GM18502 (cell line): ENCODE results near the gene SIDT1.

Experiments used
- ATAC-seq: cut with Tn5 transposase; IDR thresholded peaks from one replicate; pipeline ENCODE4 v1.9.1; 2021; ENCODE audit warnings: mild to moderate bottlenecking; ENCODE audit not compliant: unreplicated experiment, poor library complexity

SIDT1 gene

DNA sequence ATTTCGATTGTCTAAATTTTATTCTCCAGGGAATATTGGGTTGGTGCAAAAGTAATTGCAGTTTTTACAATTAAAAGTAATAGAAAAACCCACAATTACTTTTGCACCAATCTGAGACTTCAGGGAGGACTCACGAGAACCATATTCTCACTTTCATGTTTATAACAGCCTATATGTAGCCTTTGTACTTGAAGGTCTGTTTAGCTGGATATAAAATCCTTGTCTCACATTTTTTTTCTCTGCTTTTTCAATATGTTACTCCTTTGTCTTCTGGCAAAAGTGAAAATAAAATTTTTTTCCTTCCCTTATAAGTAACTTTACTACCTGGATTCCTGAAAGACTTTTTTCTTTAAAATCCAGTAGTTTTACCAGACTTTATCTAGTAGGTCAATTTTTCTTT, 9.2 kb downstream of the SIDT1 start:
- no peak for ATAC-seq

- ATAC-seq: no peak
Measured at GRCh38 chr3:113545594-113545993, 13.2 kb downstream of the SIDT1 start.

- ATAC-seq: peak; percentile 88
Measured at GRCh38 chr3:113546414-113546893, 14.1 kb downstream of the SIDT1 start.

- ATAC-seq: no peak
Measured at GRCh38 chr3:113548501-113548900, 16.1 kb downstream of the SIDT1 start.

DNA sequence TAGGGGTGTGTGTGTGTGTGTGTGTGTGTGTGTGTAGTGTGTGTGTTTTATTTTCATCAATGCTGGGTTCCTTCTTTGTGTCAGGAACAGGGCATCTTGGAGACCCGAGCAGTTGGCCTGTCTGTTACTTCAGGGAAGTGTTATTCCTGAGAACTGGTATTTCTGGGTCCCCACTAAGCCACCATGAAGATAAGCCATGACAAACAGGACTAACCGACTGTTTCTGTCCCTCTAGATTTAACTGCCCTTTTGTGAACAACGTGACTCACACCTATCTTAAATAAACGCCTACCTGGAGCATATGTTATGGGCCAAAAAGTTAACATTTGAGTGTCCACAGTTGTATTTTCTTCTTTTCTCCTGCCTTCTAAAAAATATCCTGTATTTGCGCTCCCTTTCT, 19.5 kb downstream of the SIDT1 start:
- no peak for ATAC-seq

GRCh38 chr3:113552851-113553250, 20.5 kb downstream of the SIDT1 start:
- peak; percentile 63 for ATAC-seq

DNA sequence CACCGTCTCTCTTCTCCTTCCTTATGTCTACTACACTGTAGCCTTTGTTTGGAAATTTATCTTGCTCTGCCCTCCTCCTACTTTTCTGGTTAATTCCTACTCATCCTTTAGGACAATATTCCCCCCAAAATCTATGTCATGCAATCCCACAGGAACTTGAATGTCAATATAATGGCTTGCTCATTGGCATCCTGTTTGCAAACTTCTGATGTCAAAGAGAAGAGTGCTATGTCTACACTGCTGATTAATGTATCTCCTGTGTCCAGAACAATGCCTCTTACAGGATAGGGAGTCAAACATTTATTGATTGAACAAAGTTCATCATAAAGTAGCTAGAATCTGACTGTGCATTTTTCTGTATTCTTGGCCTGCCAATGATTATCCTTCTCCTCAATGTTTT, 22.8 kb downstream of the SIDT1 start:
- no peak for ATAC-seq

DNA sequence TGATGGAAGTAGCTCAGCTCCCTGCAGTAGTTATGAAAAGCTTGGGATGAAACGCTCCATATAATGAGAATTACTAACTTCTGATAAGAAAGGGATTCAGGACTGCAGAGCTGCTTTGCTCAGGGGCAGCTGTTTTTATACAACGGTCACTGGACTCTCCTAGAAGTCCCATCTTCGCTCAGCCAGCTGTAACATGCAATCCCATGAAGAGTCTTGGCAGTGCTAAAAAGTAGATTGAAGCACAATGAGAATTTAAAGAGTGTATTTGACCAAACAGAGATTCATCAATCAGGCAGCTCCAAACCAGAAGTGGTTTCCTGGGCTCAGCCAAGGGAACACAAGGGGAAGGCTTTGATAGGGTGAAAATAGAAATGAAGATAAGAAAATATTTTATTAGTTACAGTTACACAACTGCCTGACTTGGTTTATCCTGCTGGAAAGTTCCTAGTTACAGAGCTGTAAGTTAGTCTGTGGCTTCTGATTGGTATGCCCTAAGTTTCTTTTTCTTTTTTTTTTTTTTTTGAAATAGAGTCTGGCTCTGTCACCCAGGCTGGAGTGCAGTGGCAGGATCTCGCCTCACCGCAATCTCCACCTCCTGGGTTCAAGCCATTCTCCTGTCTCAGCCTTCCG, 24.1 kb downstream of the SIDT1 start:
- no peak for ATAC-seq

GRCh38 chr3:113556946-113557335, 24.6 kb downstream of the SIDT1 start:
- ATAC-seq: no peak

DNA sequence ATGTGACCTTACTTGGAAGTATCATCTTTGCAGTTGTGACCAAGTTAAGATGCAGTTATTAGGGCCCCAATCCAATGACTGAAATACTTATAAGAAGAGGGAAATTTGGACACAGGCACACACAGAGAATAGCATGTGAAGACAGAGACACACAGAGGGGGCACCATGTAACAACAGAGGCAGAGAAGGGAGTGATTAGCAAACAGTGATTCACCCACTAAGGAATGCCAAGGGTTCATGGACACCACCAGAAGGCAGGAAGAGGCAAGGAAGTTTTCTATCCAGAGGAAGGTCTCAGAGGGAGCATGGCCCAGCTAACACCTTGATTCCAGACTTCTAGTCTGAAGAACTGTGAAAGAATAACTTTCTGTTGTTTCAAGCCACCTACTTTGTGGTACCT, 25.0 kb downstream of the SIDT1 start:
- no peak for ATAC-seq

GRCh38 chr3:113559009-113559408, 26.7 kb downstream of the SIDT1 start:
- ATAC-seq: no peak

- ATAC-seq: no peak
Measured at GRCh38 chr3:113560271-113560670, 27.9 kb downstream of the SIDT1 start.

- no peak for ATAC-seq
Measured at GRCh38 chr3:113560831-113561623, 28.7 kb downstream of the SIDT1 start.

DNA sequence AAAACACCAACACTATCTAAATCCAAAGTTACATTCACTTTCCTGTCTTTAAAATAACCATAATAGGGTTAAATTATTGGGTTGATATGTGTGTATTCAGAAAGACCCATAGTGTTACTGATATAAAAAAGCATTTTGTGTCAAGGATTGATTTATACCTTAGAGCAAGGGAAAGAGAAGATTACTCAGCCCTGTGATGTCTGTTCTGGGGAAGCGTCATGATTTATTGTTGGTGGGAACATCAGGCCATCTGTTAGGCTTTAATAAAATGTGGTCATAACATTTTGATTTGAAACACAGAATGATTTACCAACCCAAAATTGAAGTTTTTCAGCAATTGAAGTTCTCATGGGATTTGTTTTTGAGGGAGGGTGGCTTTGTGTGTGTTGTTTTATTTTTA, 33.2 kb downstream of the SIDT1 start:
- ATAC-seq: no peak

- no peak for ATAC-seq
Measured at GRCh38 chr3:113570158-113570557, 37.8 kb downstream of the SIDT1 start.

DNA sequence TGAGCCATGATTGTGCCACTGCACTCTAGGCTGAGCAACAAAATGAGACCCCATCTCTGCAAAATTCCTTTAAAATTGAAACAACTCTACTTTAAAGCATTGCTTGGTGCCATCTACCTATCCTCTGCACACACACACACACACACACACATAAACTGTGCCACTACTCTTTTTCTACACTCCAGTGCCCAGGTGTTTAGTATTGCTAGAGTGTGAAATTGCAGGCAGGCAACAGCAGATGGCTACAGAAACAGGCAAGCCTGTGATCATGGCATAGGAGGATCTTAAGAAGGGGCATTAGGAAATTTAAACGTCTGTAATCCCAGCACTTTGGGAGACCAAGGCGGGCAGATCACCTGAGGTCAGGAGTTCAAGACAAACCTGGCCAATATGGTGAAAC, 39.0 kb downstream of the SIDT1 start:
- ATAC-seq: no peak

GRCh38 chr3:113573728-113574127, 41.4 kb downstream of the SIDT1 start:
- ATAC-seq: no peak

- no peak for ATAC-seq
Measured at GRCh38 chr3:113574213-113574612, 41.9 kb downstream of the SIDT1 start.

DNA sequence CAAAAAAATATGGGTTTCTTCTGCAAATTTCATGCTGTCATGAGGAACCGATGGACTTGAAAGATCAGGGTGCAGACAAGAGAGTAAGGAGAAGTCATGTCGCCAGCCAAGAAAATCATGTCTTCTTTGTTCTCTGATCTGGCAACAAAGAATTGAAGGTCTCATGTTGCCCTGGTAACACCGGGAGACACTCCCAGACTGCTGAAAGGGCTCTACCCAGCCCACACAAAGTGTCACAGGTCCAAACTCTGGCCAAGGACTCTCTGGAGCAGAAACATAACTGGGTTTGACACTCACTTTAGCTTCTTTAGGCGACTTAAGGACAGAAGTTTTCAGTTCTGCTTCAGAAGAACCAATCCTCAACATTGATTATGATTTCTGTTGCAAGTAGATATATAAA, 42.9 kb downstream of the SIDT1 start:
- ATAC-seq: no peak

GRCh38 chr3:113585228-113585627, 52.9 kb downstream of the SIDT1 start:
- no peak for ATAC-seq

- ATAC-seq: no peak
Measured at GRCh38 chr3:113585720-113586119, 53.4 kb downstream of the SIDT1 start.

DNA sequence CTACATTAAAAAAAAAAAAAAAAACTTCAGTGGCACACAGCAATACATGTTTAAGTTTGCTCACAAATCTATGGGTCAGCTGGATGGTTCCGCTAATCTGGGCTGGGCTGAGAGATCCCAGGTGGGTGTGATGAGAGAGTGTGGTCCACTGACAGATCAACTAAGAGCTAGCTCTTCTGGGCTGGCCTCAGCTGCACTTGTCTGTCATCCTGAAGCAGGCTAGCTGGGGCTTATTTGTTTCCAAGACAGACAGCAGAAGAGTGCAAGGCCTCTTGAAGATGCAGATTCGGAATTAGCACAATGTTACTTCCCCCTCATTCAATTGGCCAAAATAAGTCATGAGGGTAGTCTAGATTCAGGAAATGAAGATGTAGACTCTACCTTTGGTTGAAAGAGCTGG, 56.5 kb downstream of the SIDT1 start:
- ATAC-seq: no peak
